Measurements from ENCODE around the gene CTSZ. TPM values are rescaled to one million over a fixed set of nuclear protein-coding genes. Genes with fewer than 3 reads are reported as not detected.

Gene CTSZ
- polyA plus RNA-seq, 3 donors: 62.6 to 755 (median 86.4) TPM

DNA sequence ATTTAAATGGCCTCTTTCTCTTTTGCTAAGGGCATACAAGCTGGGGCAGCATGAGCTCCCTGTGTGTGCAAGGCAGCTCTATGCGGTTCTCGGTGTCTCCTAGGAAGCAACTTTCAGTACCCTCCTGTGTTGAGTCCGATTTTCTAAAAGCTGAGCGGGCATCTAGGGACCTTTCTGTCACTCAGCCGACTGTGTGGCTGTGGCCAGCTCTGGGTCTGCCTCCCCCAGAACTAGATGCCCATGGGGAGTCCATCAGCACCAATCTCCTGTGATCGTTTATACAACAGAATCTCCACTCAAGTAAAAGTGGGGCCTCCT, 18.5 kb downstream of the CTSZ start:
- intact Hi-C loops (cut with micrococcal nuclease): loop anchor here in 1 of 2 donors (10.0 kb wide), 1 partner anchor 46 kb away; the partner anchor contains the start of gene ATP5F1E
- no peaks in the 10 kb centered on the region for H3K9me3 Mint-ChIP-seq
- H3K9ac ChIP-seq (ENCODE audit: insufficient read depth, low read length, poor library complexity, severe bottlenecking): no peak overlapping the region
- peak overlapping the region in 1 of 2 donors; percentile 4 for H3K27ac ChIP-seq (ENCODE audit: low read depth in 1 of 2, low read length in 2 of 2)
- no peaks in the 10 kb centered on the region for H3K27me3 Mint-ChIP-seq (ENCODE audit: low read depth in 3 of 3)
- H4K20me1 ChIP-seq (ENCODE audit: insufficient read depth, low read length): peaks cover 98% of the 10 kb centered on the region
- H3K4me1 ChIP-seq (ENCODE audit: control insufficient read depth in 1 of 2, insufficient read depth in 2 of 2, low read length in 2 of 2): peaks cover 4 to 7% of the 10 kb centered on the region in 2 donors
- H3K4me3 Mint-ChIP-seq: no peak overlapping the region
- H3K4me1 Mint-ChIP-seq: peaks cover 15% of the 10 kb centered on the region
- DNase-seq: no peak
- TF ChIP-seq, protein P1, sequence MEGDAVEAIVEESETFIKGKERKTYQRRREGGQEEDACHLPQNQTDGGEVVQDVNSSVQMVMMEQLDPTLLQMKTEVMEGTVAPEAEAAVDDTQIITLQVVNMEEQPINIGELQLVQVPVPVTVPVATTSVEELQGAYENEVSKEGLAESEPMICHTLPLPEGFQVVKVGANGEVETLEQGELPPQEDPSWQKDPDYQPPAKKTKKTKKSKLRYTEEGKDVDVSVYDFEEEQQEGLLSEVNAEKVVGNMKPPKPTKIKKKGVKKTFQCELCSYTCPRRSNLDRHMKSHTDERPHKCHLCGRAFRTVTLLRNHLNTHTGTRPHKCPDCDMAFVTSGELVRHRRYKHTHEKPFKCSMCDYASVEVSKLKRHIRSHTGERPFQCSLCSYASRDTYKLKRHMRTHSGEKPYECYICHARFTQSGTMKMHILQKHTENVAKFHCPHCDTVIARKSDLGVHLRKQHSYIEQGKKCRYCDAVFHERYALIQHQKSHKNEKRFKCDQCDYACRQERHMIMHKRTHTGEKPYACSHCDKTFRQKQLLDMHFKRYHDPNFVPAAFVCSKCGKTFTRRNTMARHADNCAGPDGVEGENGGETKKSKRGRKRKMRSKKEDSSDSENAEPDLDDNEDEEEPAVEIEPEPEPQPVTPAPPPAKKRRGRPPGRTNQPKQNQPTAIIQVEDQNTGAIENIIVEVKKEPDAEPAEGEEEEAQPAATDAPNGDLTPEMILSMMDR (IDR thresholded peaks at IDR 0.05): no peak
- H3K27me3 ChIP-seq (ENCODE audit: control insufficient read depth in 2 of 2, insufficient read depth in 2 of 2, low read length in 2 of 2): no peaks in the 10 kb centered on the region
- H3K27ac Mint-ChIP-seq: no peak overlapping the region
- H3K9me3 ChIP-seq (replicated peaks in 1 of 2; ENCODE audit: control insufficient read depth in 1 of 2, insufficient read depth in 1 of 2, low read length in 2 of 2): no peaks in the 10 kb centered on the region
- no peak overlapping the region for H3K4me2 ChIP-seq (replicated peaks; ENCODE audit: extremely low read depth, low read length, poor library complexity, severe bottlenecking)
- peaks cover 64 to 80% of the 10 kb centered on the region in 2 donors for H3K36me3 ChIP-seq (replicated peaks in 1 of 2; ENCODE audit: control insufficient read depth in 1 of 2, insufficient read depth in 2 of 2, low read length in 2 of 2)
- peaks cover 67 to 70% of the 10 kb centered on the region in 2 donors for H3K36me3 Mint-ChIP-seq
- peaks cover 34% of the 10 kb centered on the region for H3K79me2 ChIP-seq (ENCODE audit: insufficient read depth, low read length)
- no peak overlapping the region for H3K4me3 ChIP-seq (replicated peaks in 1 of 3; ENCODE audit: low read depth in 2 of 3, low read length in 3 of 3)
- H2AFZ ChIP-seq (ENCODE audit: insufficient read depth, low read depth, low read length, poor library complexity, severe bottlenecking): no peak overlapping the region
- 100% methylated on average over 5 of the region's 6 CpGs for WGBS (ENCODE audit: insufficient coverage)

DNA sequence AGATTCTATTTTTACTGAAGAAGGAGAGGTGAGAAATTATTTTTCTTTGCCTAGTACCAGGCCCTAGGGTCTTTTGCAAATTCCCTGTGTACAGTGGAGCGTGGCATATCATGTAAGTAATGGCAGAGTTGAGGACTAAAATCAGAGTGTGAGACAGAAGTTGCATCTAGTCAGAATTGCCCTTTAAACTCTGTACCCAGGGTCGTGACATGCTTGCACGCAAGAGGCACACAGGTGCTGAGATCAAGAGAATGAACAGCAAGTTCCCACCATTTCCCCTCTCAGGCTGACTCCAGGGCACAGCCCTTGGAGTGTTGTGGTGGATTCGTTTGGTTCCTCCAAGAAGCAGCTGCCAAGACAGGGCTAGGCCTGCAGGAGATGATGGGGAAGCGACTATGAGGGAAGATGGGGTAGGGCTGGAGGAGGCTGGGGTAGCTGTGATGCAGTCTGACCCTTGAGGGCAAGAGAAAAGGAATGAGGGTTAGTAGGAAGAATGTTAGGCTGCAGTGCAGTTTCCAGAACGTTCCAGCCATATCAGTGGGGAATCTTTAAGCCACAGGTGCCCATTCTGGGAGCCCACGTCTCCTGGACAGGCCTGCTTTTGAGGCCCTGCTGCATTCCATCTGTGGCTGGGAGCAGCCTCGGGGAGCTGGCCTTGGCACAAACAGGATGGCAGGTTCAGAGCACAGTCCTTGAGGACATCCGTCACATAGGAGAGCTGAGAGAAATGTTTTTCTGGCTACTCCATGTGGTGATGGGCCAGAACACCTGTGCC, 19.1 kb downstream of the CTSZ start:
- intact Hi-C loops (cut with micrococcal nuclease): loop anchor here in 1 of 2 donors (10.0 kb wide), 1 partner anchor 47 kb away; the partner anchor contains the start of gene ATP5F1E
- peaks cover 64 to 65% of the 10 kb centered on the region in 2 donors for H3K36me3 Mint-ChIP-seq
- H3K27me3 Mint-ChIP-seq (ENCODE audit: low read depth in 3 of 3): no peaks in the 10 kb centered on the region
- Histone ChIP-seq H3K4me3 (replicated peaks in 1 of 3; ENCODE audit: low read depth in 2 of 3, low read length in 3 of 3) (no peak overlapping the region), H3K36me3 (replicated peaks in 1 of 2; ENCODE audit: control insufficient read depth in 1 of 2, insufficient read depth in 2 of 2, low read length in 2 of 2) (peaks cover 58 to 75% of the 10 kb centered on the region in 2 donors), H2AFZ (ENCODE audit: insufficient read depth, low read depth, low read length, poor library complexity, severe bottlenecking) (no peak overlapping the region), H3K27me3 (ENCODE audit: control insufficient read depth in 2 of 2, insufficient read depth in 2 of 2, low read length in 2 of 2) (no peaks in the 10 kb centered on the region), H3K27ac (ENCODE audit: low read depth in 1 of 2, low read length in 2 of 2) (peak overlapping the region in 1 of 2 donors; percentile 4), H3K79me2 (ENCODE audit: insufficient read depth, low read length) (peaks cover 40% of the 10 kb centered on the region), H3K4me2 (replicated peaks; ENCODE audit: extremely low read depth, low read length, poor library complexity, severe bottlenecking) (no peak overlapping the region), H3K9ac (ENCODE audit: insufficient read depth, low read length, poor library complexity, severe bottlenecking) (no peak overlapping the region), H3K4me1 (ENCODE audit: control insufficient read depth in 1 of 2, insufficient read depth in 2 of 2, low read length in 2 of 2) (peaks cover 4 to 11% of the 10 kb centered on the region in 2 donors), H4K20me1 (ENCODE audit: insufficient read depth, low read length) (peaks cover 94% of the 10 kb centered on the region), H3K9me3 (replicated peaks in 1 of 2; ENCODE audit: control insufficient read depth in 1 of 2, insufficient read depth in 1 of 2, low read length in 2 of 2) (no peaks in the 10 kb centered on the region)
- no peak for DNase-seq
- peak overlapping the region in 1 of 7 donors; percentile 16 for H3K27ac Mint-ChIP-seq
- H3K9me3 Mint-ChIP-seq: no peaks in the 10 kb centered on the region
- H3K4me1 Mint-ChIP-seq: peaks cover 15% of the 10 kb centered on the region
- no peak overlapping the region for H3K4me3 Mint-ChIP-seq
- WGBS (ENCODE audit: insufficient coverage): 97% methylated on average over 9 of the region's 9 CpGs
- TF ChIP-seq, protein P1 (IDR thresholded peaks at IDR 0.05): no peak

Measured in CD14-positive monocyte (primary cell).